ENCODE measurements around the gene ZNF827.

The ZNF827 gene

GRCh38 chr4:145920205-145920604, 18.4 kb downstream of the ZNF827 start:
- H3K4me3 ChIP-seq (ENCODE audit: low read depth, low read length) = no peak overlapping the region
- no peak for TF ChIP-seq CTCF (IDR thresholded peaks at IDR 0.05; ENCODE audit: low read depth, low read length)

GRCh38 chr4:145912376-145912775, 26.2 kb downstream of the ZNF827 start:
- no peak for TF ChIP-seq CTCF (IDR thresholded peaks at IDR 0.05; ENCODE audit: low read depth, low read length)
- no peak overlapping the region for H3K4me3 ChIP-seq (ENCODE audit: low read depth, low read length)

- H3K4me3 ChIP-seq (ENCODE audit: low read depth, low read length) = no peak overlapping the region
- no peak for TF ChIP-seq CTCF (IDR thresholded peaks at IDR 0.05; ENCODE audit: low read depth, low read length)
Observed at GRCh38 chr4:145909773-145910172, 28.9 kb downstream of the ZNF827 start.

GRCh38 chr4:145909281-145909715, 29.3 kb downstream of the ZNF827 start:
- no peak overlapping the region for H3K4me3 ChIP-seq (ENCODE audit: low read depth, low read length)
- TF ChIP-seq CTCF (IDR thresholded peaks at IDR 0.05; ENCODE audit: low read depth, low read length) = no peak

GRCh38 chr4:145907812-145908211, 30.8 kb downstream of the ZNF827 start:
- H3K4me3 ChIP-seq (ENCODE audit: low read depth, low read length) = no peak overlapping the region

GRCh38 chr4:145907390-145907789, 31.2 kb downstream of the ZNF827 start:
- H3K4me3 ChIP-seq (ENCODE audit: low read depth, low read length) = no peak overlapping the region
- no peak for TF ChIP-seq CTCF (IDR thresholded peaks at IDR 0.05; ENCODE audit: low read depth, low read length)

More at GRCh38 chr4:145907812-145908211, 30.8 kb downstream of the ZNF827 start:
- TF ChIP-seq CTCF (IDR thresholded peaks at IDR 0.05; ENCODE audit: low read depth, low read length) = no peak

GRCh38 chr4:145904413-145905177, 34.0 kb downstream of the ZNF827 start:
- no peak for TF ChIP-seq CTCF (IDR thresholded peaks at IDR 0.05; ENCODE audit: low read depth, low read length)
- H3K4me3 ChIP-seq (ENCODE audit: low read depth, low read length) = no peak overlapping the region

All from WI38 (cell line).